H9 (cell line): ENCODE results near the gene PCCA. TPM values are rescaled to one million over a fixed set of nuclear protein-coding genes. Genes with fewer than 3 reads are reported as not detected.

Experiments used
- DNase-seq: peaks from one replicate; pipeline ENCODE4 v3.0.0-alpha.2; 2017
- H2AFZ ChIP-seq: one replicate; pipeline ENCODE4 v1.6.1; 2013; ENCODE audit warnings: mild to moderate bottlenecking, low read length, control low read depth, moderate library complexity
- H2AK5ac ChIP-seq: 2 replicates; pipeline ENCODE4 v1.6.1; 2013; ENCODE audit warnings: low read length, control low read depth, mixed read lengths; ENCODE audit not compliant: insufficient read length
- H2BK120ac ChIP-seq: one replicate; pipeline ENCODE4 v1.6.1; 2013; ENCODE audit warnings: low read depth, mild to moderate bottlenecking, low read length, control low read depth, inconsistent platforms; ENCODE audit not compliant: poor library complexity, severe bottlenecking
- H2BK12ac ChIP-seq: 2 replicates; pipeline ENCODE4 v1.6.1; 2013; ENCODE audit warnings: low read length, control low read depth, mixed read lengths, low read depth; ENCODE audit not compliant: insufficient read length
- H2BK15ac ChIP-seq: 2 replicates; pipeline ENCODE4 v1.6.1; 2013; ENCODE audit warnings: low read depth, low read length, control low read depth
- H2BK20ac ChIP-seq: one replicate; pipeline ENCODE4 v1.6.1; 2013; ENCODE audit warnings: low read depth, mild to moderate bottlenecking, low read length, control low read depth, inconsistent platforms; ENCODE audit not compliant: poor library complexity, severe bottlenecking
- H2BK5ac ChIP-seq: 2 replicates; pipeline ENCODE4 v1.6.1; 2013; ENCODE audit warnings: low read length, control low read depth, mixed read lengths; ENCODE audit not compliant: insufficient read length
- H3K14ac ChIP-seq: 2 replicates; pipeline ENCODE4 v1.6.1; 2013; ENCODE audit warnings: low read length, control low read depth; ENCODE audit not compliant: insufficient read depth
- H3K18ac ChIP-seq: 2 replicates; pipeline ENCODE4 v1.6.1; 2013; ENCODE audit warnings: low read depth, mild to moderate bottlenecking, mixed read lengths, low read length, control low read depth; ENCODE audit not compliant: insufficient read length
- H3K23ac ChIP-seq: 2 replicates; pipeline ENCODE4 v1.6.1; 2013; ENCODE audit warnings: low read length, control low read depth, mixed read lengths, low read depth; ENCODE audit not compliant: insufficient read length
- H3K23me2 ChIP-seq: 2 replicates; pipeline ENCODE4 v1.6.1; 2013; ENCODE audit warnings: low read depth, mild to moderate bottlenecking, mixed read lengths, low read length, control low read depth; ENCODE audit not compliant: insufficient read length, poor library complexity, severe bottlenecking
- H3K27ac ChIP-seq: 2 replicates; pipeline ENCODE4 v1.5.1; 2013; ENCODE audit warnings: low read length, control low read depth, mixed read lengths, low read depth; ENCODE audit not compliant: insufficient read length
- H3K27me3 ChIP-seq: 2 replicates; pipeline ENCODE4 v1.6.1; 2013; ENCODE audit warnings: low read length, control low read depth, inconsistent platforms; ENCODE audit not compliant: insufficient read depth
- H3K4ac ChIP-seq: 2 replicates; pipeline ENCODE4 v1.6.1; 2013; ENCODE audit warnings: low read depth, mild to moderate bottlenecking, control low read depth, inconsistent platforms, low read length, moderate library complexity
- H3K4me1 ChIP-seq: 2 replicates; pipeline ENCODE4 v1.6.1; 2013; ENCODE audit warnings: low read length, control low read depth, inconsistent platforms; ENCODE audit not compliant: insufficient read depth
- H3K4me2 ChIP-seq: 2 replicates; pipeline ENCODE4 v1.6.1; 2013; ENCODE audit warnings: low read length, control low read depth, mixed read lengths; ENCODE audit not compliant: insufficient read length, insufficient read depth
- H3K56ac ChIP-seq: 2 replicates; pipeline ENCODE4 v1.6.1; 2013; ENCODE audit warnings: low read depth, mild to moderate bottlenecking, mixed read lengths, low read length, control low read depth; ENCODE audit not compliant: insufficient read length
- H3K79me1 ChIP-seq: 2 replicates; pipeline ENCODE4 v1.6.1; 2013; ENCODE audit warnings: low read depth, mild to moderate bottlenecking, moderate library complexity, low read length, control low read depth, inconsistent platforms; ENCODE audit not compliant: insufficient read depth, poor library complexity, severe bottlenecking
- H3K79me2 ChIP-seq: 2 replicates; pipeline ENCODE4 v1.6.1; 2013; ENCODE audit warnings: low read length, control low read depth, inconsistent platforms; ENCODE audit not compliant: insufficient read depth
- H3K9ac ChIP-seq: 2 replicates; pipeline ENCODE4 v1.6.1; 2013; ENCODE audit warnings: low read length, control low read depth, mixed read lengths; ENCODE audit not compliant: insufficient read length; ENCODE audit errors: extremely low read depth
- H3K9me3 ChIP-seq: one replicate; pipeline ENCODE4 v1.6.1; 2013; ENCODE audit warnings: low read depth, low read length, inconsistent platforms; ENCODE audit not compliant: control insufficient read depth
- H3T11ph ChIP-seq: one replicate; pipeline ENCODE4 v1.6.1; 2013; ENCODE audit warnings: mild to moderate bottlenecking, low read length, control low read depth, inconsistent platforms
- H4K20me1 ChIP-seq: one replicate; pipeline ENCODE4 v1.6.1; 2013; ENCODE audit not compliant: control insufficient read depth, insufficient read length, insufficient read depth
- H4K5ac ChIP-seq: 2 replicates; pipeline ENCODE4 v1.6.1; 2013; ENCODE audit warnings: low read depth, mild to moderate bottlenecking, mixed read lengths, low read length, control low read depth; ENCODE audit not compliant: insufficient read length
- H4K8ac ChIP-seq: replicated peaks from 2 replicates; pipeline ENCODE4 v1.6.1; 2013; ENCODE audit warnings: low read length, control low read depth, mixed read lengths, low read depth; ENCODE audit not compliant: insufficient read length
- H4K91ac ChIP-seq: 2 replicates; pipeline ENCODE4 v1.6.1; 2013; ENCODE audit warnings: low read depth, mild to moderate bottlenecking, moderate library complexity, mixed read lengths, low read length, control low read depth; ENCODE audit not compliant: insufficient read length
- H3K27ac Mint-ChIP-seq, 3 experiments: 2 replicates in 2 of 3; 3 replicates in 1 of 3; pipeline ENCODE4 v1.8.0; 2020 to 2021; ENCODE audit warnings: mixed read lengths in 3 of 3, mild to moderate bottlenecking in 1 of 3, moderate library complexity in 1 of 3
- H3K27me3 Mint-ChIP-seq: 2 replicates; pipeline ENCODE4 v1.8.0; 2021; ENCODE audit warnings: low read depth, mild to moderate bottlenecking, moderate library complexity, mixed read lengths
- H3K36me3 Mint-ChIP-seq, 3 experiments: 2 replicates in 2 of 3; 3 replicates in 1 of 3; pipeline ENCODE4 v1.8.0; 2020 to 2021; ENCODE audit warnings: low read depth in 3 of 3, mixed read lengths in 3 of 3; ENCODE audit not compliant: insufficient read depth in 1 of 3
- H3K4me1 Mint-ChIP-seq, 2 experiments: 2 replicates each; pipeline ENCODE4 v1.8.0; 2020; ENCODE audit warnings: mixed read lengths in 2 of 2
- H3K4me3 Mint-ChIP-seq, 2 experiments: 2 replicates in 1 of 2; 3 replicates in 1 of 2; pipeline ENCODE4 v1.8.0; 2020 to 2021; ENCODE audit warnings: mild to moderate bottlenecking in 2 of 2, mixed read lengths in 2 of 2, moderate library complexity in 1 of 2
- H3K9me3 Mint-ChIP-seq, 2 experiments: 2 replicates in 1 of 2; 3 replicates in 1 of 2; pipeline ENCODE4 v1.8.0; 2020; ENCODE audit warnings: mild to moderate bottlenecking in 2 of 2, mixed read lengths in 2 of 2, moderate library complexity in 1 of 2
- WGBS: extraction: QIAGEN DNeasy Blood & Tissue Kit; methylation state at CpG from one replicate; pipeline ENCODE4 v1.1.7; 2013; ENCODE audit warnings: missing lambda C conversion rate, low lambda C conversion rate, mixed read lengths; ENCODE audit not compliant: insufficient read length; ENCODE audit errors: extremely low coverage; 5-methylcytosine and 5-hydroxymethylcytosine counted together
- total RNA-seq: library from RNA; stranded (reverse); gene quantifications from 2 replicates; pipeline ENCODE4 v1.2.1, GENCODE V29; 2021
- TF ChIP-seq, protein P1 (sequence below): fragments of 200-600 bp; sonication (generic); conservative IDR thresholded peaks from 3 replicates; pipeline ENCODE4 v1.8.0; 2021; ENCODE audit warnings: antibody characterized with exemption, mild to moderate bottlenecking

PCCA gene
- total RNA-seq, 1 experiment from 2014 or later: 56.5 TPM

DNA sequence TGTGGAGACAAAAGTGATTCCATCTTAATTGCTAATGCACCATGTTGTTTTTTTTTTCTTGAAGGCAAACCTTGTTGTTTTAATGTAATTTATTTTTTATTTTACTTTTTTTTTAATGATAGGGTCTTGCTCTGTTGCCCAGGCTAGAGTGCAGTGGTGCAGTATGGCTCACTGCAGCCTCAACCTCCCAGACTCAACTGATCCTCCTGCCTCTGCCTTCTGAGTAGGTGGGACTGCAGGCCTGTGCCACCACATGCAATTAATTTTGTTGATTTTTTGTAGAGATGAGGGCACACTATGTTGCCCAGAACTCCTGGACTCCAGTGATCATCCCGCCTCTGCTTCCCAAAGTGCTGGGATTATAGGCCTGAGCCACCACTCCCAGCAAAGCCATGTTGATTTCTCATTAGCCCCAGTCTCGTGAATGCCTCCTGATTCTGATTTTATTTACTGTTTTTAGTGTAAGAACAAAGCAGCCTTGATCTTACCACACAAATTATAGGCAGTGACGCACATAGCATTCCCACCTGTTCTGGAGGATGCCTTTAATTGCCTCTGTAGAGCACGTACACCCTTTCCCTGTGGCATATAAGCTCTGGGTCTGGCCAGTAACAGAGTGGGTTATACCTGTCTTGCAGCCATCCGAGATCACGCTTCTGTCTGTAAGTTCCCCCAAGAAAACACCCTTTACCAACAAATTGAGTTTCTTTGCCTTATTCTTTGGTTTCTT is 349.3 kb downstream of the PCCA start:
- no peak overlapping the region for H2BK15ac ChIP-seq
- H3K14ac ChIP-seq: no peak overlapping the region
- H3K4ac ChIP-seq: no peak overlapping the region
- H3K27ac Mint-ChIP-seq: peak overlapping the region; percentile 22 to 97 (median 94)
- no peak overlapping the region for H2AK5ac ChIP-seq
- no peak overlapping the region for H3K4me3 Mint-ChIP-seq
- no peak overlapping the region for H4K91ac ChIP-seq
- H3K27me3 ChIP-seq: no peaks in the 10 kb centered on the region
- no peaks in the 10 kb centered on the region for H4K20me1 ChIP-seq
- H3K79me2 ChIP-seq: no peaks in the 10 kb centered on the region; the same call in 1 of the 2 replicates
- H3K9me3 ChIP-seq: no peaks in the 10 kb centered on the region
- no peak overlapping the region for H3K18ac ChIP-seq
- no peak overlapping the region for H3K9ac ChIP-seq
- H3K23ac ChIP-seq: no peak overlapping the region
- H3K27me3 Mint-ChIP-seq: no peaks in the 10 kb centered on the region
- H3K27ac ChIP-seq: peak overlapping the region; percentile 1
- peaks cover 38 to 45% of the 10 kb centered on the region in 2 experiments for H3K4me1 Mint-ChIP-seq
- H3K79me1 ChIP-seq: no peaks in the 10 kb centered on the region
- WGBS: no CpG with 5 or more reads among the region's 6 CpGs
- peaks cover 13 to 20% (median 18%) of the 10 kb centered on the region in 3 experiments for H3K36me3 Mint-ChIP-seq
- no peaks in the 10 kb centered on the region for H3K9me3 Mint-ChIP-seq
- H2BK5ac ChIP-seq: peak overlapping the region; percentile 4
- no peak for DNase-seq
- no peak overlapping the region for H2AFZ ChIP-seq
- peaks cover 12% of the 10 kb centered on the region for H3K4me1 ChIP-seq
- no peak overlapping the region for H3T11ph ChIP-seq
- no peak overlapping the region for H3K56ac ChIP-seq
- H2BK20ac ChIP-seq: no peak overlapping the region
- no peak overlapping the region for H2BK120ac ChIP-seq
- H2BK12ac ChIP-seq: peak overlapping the region; percentile 3
- no peak overlapping the region for H3K4me2 ChIP-seq
- H3K23me2 ChIP-seq: no peaks in the 10 kb centered on the region
- TF ChIP-seq, protein P1, sequence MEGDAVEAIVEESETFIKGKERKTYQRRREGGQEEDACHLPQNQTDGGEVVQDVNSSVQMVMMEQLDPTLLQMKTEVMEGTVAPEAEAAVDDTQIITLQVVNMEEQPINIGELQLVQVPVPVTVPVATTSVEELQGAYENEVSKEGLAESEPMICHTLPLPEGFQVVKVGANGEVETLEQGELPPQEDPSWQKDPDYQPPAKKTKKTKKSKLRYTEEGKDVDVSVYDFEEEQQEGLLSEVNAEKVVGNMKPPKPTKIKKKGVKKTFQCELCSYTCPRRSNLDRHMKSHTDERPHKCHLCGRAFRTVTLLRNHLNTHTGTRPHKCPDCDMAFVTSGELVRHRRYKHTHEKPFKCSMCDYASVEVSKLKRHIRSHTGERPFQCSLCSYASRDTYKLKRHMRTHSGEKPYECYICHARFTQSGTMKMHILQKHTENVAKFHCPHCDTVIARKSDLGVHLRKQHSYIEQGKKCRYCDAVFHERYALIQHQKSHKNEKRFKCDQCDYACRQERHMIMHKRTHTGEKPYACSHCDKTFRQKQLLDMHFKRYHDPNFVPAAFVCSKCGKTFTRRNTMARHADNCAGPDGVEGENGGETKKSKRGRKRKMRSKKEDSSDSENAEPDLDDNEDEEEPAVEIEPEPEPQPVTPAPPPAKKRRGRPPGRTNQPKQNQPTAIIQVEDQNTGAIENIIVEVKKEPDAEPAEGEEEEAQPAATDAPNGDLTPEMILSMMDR: no peak
- H4K5ac ChIP-seq: no peak overlapping the region
- H4K8ac ChIP-seq: no peak overlapping the region
